GM18870 (cell line): Measurements from ENCODE around the gene RPL27A.

Experiments
- ATAC-seq: cut with Tn5 transposase; IDR thresholded peaks from one replicate; pipeline ENCODE4 v1.9.1; 2021; ENCODE audit warnings: moderate library complexity; ENCODE audit not compliant: unreplicated experiment

RPL27A gene

GRCh38 chr11:8672346-8672745 is 10.2 kb upstream of the RPL27A start:
- no peak for ATAC-seq

GRCh38 chr11:8674859-8675258 is 7.7 kb upstream of the RPL27A start:
- ATAC-seq = no peak

GRCh38 chr11:8676458-8676857 is 6.1 kb upstream of the RPL27A start:
- ATAC-seq = no peak

GRCh38 chr11:8679006-8679405 is 3.6 kb upstream of the RPL27A start:
- ATAC-seq = no peak

- no peak for ATAC-seq
Observed at GRCh38 chr11:8681837-8682302, 722 bp upstream of the RPL27A start.

GRCh38 chr11:8683115-8683807 is 669 bp downstream of the RPL27A start:
- no peak for ATAC-seq

- no peak for ATAC-seq
Observed at GRCh38 chr11:8684600-8685290, 2.2 kb downstream of the RPL27A start.

GRCh38 chr11:8685306-8685705 is 2.7 kb downstream of the RPL27A start:
- no peak for ATAC-seq

GRCh38 chr11:8685820-8686219 is 3.2 kb downstream of the RPL27A start:
- no peak for ATAC-seq

- ATAC-seq = no peak
Observed at GRCh38 chr11:8686325-8686724, 3.7 kb downstream of the RPL27A start.

- peak; percentile 89 for ATAC-seq
Observed at GRCh38 chr11:8688414-8689362, 6.1 kb downstream of the RPL27A start.

- ATAC-seq = no peak
Observed at GRCh38 chr11:8689726-8690255, 7.2 kb downstream of the RPL27A start.

GRCh38 chr11:8690374-8691342 is 8.1 kb downstream of the RPL27A start:
- no peak for ATAC-seq

GRCh38 chr11:8691601-8692000 is 9.0 kb downstream of the RPL27A start:
- no peak for ATAC-seq

GRCh38 chr11:8692417-8692816 is 9.8 kb downstream of the RPL27A start:
- ATAC-seq = no peak

- ATAC-seq = no peak
Observed at GRCh38 chr11:8693010-8693551, 10.5 kb downstream of the RPL27A start.

- no peak for ATAC-seq
Observed at GRCh38 chr11:8693555-8693954, 11.0 kb downstream of the RPL27A start.

GRCh38 chr11:8694137-8694536 is 11.5 kb downstream of the RPL27A start:
- no peak for ATAC-seq

- no peak for ATAC-seq
Observed at GRCh38 chr11:8697054-8697453, 14.5 kb downstream of the RPL27A start.

- no peak for ATAC-seq
Observed at GRCh38 chr11:8698379-8698851, 15.8 kb downstream of the RPL27A start.
